Fibroblast of skin of right biceps (primary cell): Measurements from ENCODE around the gene OR2T33.
"Not testable (repeated sequence)": the region's sequence is repeated elsewhere in the genome, so short reads cannot be mapped to it uniquely, and the experiment has no call there.

Source experiments
- DNase-seq: peaks from one replicate; pipeline ENCODE4 v3.0.0-alpha.2; 2013

Gene OR2T33, protein sequence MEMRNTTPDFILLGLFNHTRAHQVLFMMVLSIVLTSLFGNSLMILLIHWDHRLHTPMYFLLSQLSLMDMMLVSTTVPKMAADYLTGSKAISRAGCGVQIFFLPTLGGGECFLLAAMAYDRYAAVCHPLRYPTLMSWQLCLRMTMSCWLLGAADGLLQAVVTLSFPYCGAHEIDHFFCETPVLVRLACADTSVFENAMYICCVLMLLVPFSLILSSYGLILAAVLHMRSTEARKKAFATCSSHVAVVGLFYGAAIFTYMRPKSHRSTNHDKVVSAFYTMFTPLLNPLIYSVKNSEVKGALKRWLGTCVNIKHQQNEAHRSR

DNA sequence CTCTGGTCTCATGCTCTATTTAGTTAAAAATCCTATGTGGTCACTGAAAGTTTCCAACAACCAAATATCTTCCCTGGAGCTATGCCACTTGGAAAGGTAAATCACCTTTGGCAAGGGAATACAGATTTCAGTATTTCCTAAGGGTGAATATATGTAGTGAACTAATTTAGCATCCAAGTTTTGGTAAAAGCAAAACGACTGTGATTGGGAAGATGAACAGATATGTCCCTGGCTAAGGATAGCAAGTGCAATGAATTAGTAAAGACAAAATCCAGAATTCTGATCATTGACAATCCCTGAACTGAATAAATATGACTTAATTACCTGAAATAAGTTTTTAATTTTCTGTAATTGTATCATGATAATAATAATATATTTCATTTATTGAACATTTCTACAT lies at the start of gene OR2T33:
OR2T33 (minus strand) TSS at position 101 of the 400 bp plus-strand sequence. CDS start 4,162 bp downstream, outside the sequence.
- no peak for DNase-seq

DNA sequence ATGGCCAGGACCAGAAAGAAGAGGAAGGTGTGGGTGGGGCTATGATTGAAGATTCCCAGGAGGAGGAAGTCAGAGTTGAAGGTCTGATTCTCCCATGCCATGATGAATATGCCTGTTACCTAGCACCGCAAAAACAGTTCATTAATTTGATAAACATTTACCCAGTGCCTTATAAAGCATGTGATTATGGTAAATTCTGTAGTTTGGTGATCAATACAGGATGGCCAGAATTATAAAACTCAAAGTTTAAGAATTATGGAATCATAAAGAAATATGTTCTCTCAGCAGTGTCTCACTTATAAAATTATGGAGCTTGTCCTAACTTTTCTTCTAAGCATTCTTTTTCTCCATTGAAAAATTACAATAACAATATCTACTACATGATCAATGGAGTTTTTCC lies 46.7 kb upstream of the OR2T33 start, which contains the start of gene OR2M7:
OR2M7 (minus strand) TSS at position 101 of the 400 bp plus-strand sequence; CDS start at position 101, 0 bp downstream.
- no peak for DNase-seq

DNA sequence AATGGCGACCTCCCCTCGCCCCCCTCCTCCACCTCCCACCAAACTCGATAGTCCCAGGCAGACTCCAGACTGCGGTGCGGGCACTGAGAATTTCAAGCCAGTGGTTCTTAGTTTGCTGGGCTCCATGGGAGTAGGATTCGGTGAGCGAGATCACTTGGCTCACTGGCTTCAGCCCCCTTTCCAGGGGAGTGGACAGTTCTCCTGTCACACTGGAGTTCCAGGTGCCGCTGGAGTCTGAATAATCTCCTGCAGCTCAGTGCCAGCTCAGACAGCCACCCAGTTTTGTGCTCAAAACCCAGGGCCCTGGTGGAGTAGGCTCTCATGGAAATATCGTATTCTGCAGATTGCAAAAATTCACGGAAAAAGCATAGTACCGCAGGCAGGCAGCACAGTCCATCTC lies 39.0 kb upstream of the OR2T33 start:
- no peak for DNase-seq

DNA sequence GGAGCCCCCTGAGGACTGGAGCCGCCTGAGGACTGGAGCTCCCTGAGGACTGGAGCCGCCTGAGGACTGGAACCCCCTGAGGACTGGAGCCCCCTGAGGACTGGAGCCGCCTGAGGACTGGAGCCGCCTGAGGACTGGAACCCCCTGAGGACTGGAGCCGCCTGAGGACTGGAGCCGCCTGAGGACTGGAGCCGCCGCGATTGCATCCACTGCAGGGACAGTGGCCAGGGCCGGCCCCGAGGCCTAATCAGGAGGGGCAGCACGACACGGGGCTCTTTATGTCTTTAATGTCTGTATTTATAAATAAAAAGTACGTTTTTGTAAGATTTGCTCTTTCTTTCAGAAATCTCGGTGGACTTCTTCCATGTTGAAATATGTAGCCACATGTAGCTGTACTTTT lies 29.0 kb upstream of the OR2T33 start:
- not testable (repeated sequence) for DNase-seq

DNA sequence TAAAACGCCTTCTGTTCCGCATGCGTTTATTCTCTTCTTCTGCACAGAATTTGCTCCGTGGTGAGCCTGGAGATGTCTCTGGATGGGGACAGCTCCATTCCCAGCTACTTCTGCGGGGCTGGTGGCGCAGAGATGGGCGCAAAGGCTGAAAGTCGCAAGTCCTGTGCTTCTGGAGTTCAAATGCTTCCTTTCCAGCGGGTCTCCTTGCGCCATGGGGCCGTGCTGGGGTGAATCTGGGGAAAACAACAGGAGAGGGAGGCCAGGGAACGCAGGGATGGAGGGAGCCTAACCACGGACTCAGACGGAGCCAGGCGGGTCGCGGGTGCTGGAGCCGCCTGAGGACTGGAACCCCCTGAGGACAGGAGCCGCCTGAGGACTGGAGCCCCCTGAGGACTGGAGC lies 28.3 kb upstream of the OR2T33 start:
- DNase-seq: no peak

DNA sequence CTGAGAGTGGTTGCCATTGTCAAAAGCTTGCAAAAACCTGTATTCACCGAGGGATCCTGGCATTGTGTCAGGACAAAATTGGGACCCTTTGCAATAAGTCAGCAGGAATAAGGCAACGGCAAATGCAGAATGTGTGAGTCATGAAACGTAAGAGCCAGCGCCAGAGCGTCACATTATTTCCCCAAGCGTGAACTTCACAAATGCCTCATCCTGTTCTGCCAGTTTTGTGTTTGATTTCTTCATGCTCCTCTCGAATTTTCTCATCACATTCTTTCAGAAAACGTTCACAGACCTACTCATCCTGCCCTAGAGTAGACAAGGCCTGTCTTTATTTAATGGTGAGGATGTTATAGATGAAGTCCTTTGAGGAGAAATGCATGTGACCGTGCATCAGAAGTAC lies 27.9 kb upstream of the OR2T33 start:
- not testable (repeated sequence) for DNase-seq

DNA sequence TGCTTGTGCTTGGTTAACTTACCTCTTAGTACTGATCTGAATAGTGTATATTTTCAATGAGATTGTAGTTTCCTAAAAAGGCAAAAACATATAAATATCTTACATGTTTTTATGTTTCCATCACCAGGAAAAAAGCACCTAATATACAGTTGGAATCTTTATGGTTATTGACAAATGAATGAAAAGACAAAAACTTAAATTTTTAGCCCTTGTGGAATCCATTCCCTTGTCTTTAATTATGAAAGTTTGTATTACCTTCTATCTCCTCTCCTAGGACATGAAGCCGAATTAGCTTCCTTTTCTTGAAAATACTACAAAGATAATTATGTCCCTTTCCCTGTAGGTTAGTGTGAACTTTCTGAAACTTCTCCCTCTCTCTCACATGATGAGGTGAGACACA lies 25.5 kb upstream of the OR2T33 start, which contains the start of gene OR2T12:
OR2T12 (minus strand) TSS at position 101 of the 400 bp plus-strand sequence. CDS start 7,846 bp downstream, outside the sequence.
- DNase-seq: no peak

DNA sequence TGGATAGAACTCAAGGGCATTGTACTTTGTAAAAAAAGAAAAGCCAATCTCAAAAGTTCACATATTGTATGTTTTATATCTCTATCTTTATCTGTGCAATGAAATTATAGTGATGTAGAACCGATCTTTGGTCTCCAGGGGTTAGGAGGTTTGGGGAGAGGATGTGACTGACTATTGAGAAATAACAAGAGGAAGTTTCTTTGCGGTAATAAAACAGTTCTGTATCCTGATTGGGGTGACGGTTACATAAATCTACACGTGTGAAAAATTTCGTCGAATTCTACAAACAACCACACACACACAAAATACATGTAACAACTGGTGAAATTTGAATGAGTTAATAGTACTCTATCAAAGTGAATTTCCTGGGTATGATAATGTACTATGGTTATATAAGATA lies 10.6 kb upstream of the OR2T33 start:
- DNase-seq: no peak

DNA sequence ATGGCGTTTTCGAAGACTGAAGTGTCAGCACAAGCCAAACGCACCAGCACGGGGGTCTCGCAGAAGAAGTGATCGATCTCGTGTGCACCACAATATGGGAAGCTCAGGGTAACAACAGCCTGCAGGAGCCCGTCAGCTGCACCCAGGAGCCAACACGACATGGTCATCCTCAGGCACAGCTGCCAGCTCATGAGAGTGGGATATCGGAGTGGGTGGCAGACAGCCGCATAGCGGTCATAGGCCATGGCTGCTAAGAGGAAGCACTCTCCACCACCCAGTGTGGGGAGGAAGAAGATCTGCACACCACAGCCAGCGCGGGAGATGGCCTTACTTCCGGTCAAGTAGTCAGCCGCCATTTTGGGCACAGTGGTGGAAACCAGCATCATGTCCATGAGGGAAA lies 4.6 kb downstream of the OR2T33 start:
- DNase-seq: not testable (repeated sequence)

DNA sequence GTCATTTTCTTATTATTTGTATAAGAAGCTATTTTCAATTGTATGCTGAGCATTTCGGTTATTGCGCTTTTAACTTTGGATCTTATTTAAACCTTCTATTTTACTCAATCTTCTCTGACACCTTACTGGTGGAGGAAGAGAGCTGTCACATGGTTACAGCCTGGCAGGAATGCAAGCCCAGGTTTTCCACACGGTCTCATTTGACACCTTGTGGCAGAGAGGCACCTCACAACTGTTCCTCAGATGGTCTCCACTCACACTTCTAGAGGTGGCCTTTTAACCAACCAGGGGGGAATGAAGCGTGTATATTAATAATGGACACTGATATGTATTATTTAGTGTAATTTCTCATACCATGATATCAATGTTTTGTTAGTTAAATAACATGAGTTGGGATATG lies 9.6 kb downstream of the OR2T33 start:
- no peak for DNase-seq

DNA sequence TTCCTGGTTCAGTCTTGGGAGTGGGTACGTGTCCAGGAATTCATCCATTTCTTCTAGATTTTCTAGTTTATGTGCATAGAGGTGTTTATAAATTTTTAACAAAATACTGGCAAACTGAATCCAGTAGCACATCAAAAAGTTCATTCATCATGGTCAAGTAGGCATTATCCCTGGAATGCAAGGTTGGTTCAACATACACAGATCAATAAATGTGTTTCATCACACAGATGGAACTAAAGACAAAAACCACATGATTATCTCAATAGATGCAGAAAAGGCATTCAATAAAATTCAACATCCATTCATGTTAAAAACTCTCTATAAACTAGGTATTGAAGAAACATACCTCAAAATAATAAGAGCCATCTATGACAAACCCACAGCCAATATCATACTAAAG lies 18.5 kb downstream of the OR2T33 start:
- DNase-seq: not testable (repeated sequence)

DNA sequence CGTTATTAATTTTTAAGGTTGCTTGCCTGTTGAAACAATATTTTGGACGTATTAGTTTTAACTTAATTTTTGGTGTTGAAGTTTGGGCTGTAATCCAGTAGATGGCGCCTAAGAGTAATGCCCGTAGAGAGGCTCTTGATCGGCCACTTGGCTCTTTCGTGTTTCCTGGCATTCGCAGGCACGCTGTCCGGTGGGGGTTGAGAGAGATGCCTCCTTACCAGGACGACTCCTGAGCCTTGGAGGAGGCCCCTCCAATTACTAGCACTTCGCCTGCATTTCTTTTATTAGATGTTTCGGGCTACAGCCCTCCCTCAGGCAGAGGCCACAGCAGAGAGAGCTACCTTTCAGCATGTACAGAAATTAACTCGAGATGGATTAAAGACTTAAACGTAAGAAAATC lies 34.6 kb downstream of the OR2T33 start:
- DNase-seq: no peak

DNA sequence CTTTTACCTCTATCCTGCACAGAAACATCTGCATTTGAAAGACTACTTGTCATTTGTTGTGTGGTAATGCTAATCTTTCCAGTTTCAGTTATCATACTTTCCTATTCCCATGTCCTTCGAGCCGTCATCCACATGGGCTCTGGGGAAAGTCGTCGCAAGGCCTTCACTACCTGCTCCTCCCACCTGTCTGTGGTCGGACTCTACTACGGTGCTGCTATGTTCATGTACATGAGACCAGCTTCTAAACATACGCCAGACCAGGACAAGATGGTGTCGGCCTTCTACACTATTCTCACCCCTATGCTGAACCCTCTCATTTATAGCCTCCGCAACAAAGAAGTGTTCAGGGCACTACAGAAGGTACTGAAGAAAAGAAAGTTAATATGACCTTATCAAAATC lies 38.3 kb downstream of the OR2T33 start:
- DNase-seq: no peak

DNA sequence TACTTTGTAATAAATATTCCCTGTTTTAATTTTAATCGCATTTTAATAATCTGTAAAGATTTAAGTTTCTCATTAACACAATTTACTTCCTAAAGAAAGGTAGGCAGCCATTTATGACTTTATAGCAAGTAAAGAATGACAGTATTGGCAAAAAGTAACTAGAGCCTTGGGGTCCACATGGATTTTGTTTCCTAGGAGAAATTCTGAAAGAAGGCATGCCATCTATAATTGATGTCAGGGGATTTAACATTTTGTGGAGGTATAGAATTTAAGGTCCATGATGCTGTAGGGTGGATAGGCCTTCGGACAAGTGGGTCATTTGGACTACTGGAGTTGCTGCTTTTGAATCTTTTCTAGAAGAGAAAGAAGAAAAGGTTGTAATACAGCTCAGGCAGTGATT lies 46.7 kb downstream of the OR2T33 start, which contains the start of gene OR2M4:
OR2M4 (plus strand) TSS at position 301 of the 400 bp plus-strand sequence. CDS start 7,512 bp downstream, outside the sequence.
- no peak for DNase-seq

DNA sequence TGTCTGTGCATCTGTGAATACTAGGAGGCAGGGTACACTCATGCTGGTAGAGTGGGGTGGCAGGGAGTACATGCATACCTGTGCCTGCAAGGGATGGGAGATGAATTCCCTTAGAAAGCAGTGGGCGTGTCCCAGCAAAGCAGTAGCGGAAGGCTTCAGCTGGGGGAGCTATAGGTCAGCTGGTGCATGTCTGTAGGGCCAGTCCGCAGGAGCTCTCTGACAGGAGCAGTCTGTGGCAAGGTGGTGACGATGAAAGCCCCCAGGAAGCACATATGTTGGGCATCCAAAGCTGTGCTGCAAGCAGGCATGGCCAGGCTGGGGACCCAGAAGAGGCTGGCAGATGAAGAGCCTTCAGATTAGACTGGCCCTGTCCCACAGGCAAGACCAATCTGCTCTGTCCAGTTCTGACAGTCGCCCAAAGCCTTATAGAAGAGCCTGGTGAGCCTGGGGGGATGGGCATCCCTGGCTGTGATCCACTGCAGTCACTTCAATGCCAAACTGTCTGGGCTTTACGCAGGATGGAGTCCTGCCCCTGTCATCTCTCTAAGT lies 48.3 kb downstream of the OR2T33 start:
- no peak for DNase-seq

DNA sequence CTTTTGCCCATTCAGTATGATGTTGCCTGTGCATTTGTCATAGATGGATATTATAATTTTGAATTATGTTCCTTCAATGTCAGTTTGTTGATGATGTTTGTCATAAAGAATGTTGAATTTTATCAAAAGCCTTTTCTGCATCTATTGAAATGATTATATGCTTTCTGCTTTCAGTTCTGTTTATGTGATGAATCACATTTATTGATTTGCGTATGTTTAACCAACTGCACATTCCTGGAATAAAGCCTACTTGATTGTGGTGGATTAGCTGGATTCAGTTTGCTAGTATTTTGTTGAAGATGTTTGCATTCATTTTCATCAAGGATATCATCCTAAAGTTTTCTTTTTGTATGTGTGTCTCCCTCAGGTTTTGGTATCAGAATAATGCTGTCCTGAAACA lies 52.2 kb downstream of the OR2T33 start:
- DNase-seq: no peak
